Eye (tissue), 1 donor: Measurements from ENCODE around the gene NKAIN4.
"Not testable (repeated sequence)": the region's sequence is repeated elsewhere in the genome, so short reads cannot be mapped to it uniquely, and the experiment has no call there.

Experiments used
- DNase-seq: peaks from one replicate; pipeline ENCODE4 v3.0.0-alpha.2; 2015

Gene NKAIN4

GRCh38 chr20:63235399-63235983 is 18.8 kb downstream of the NKAIN4 start, which contains the start of gene BIRC7:
Gene BIRC7 (plus strand): TSS chr20:63235905. CDS start chr20:63236097, 192 bp downstream.
- DNase-seq: peak; percentile 69

- DNase-seq: no peak
These were observed 19.4 kb downstream of the NKAIN4 start for GRCh38 chr20:63234693-63235398.

DNA sequence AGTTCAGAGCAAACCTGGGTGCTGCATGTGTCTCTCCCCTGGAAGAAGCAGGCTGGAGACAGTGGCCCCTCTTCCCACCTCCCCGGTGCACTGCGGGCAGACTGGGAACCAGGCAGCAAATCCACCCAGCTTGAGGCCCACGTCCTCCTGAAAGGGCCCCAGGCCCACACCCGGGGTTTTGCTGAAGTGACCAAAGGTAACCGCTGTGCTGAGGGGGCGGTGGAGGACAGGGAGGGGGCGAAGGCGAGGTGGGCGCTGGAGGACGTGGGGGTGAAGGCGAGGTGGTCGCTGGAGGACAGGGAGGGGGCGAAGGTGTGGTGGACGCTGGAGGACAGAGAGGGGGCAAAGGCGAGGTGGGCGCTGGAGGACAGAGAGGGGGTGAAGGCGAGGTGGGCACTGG is 20.3 kb downstream of the NKAIN4 start:
- DNase-seq: no peak

GRCh38 chr20:63233061-63233344 is 21.3 kb downstream of the NKAIN4 start:
- DNase-seq: no peak

- no peak for DNase-seq
These were observed 21.8 kb downstream of the NKAIN4 start for GRCh38 chr20:63232235-63233060.

GRCh38 chr20:63230800-63231268 is 23.4 kb downstream of the NKAIN4 start:
- peak; percentile 91 for DNase-seq

DNA sequence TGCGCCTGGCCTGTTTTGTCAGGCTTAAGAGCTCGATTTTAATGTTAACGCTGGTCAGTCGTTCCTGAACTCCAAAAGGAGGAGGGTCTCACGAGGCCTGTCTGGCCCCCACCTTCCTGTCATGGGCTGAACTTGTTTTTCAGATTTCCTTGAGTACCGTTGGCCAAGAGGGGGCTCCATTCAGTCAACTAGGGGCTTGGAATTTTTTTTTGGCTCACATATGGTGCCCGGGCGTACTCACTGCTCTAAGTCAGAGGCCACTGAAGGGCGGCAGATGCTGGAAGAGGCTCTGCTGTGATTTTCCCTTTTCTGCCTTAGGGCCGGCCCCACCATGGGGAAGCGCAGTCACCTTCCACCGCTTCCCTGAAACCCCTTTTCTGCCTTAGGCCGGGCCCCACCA is 25.5 kb downstream of the NKAIN4 start:
- DNase-seq: no peak

DNA sequence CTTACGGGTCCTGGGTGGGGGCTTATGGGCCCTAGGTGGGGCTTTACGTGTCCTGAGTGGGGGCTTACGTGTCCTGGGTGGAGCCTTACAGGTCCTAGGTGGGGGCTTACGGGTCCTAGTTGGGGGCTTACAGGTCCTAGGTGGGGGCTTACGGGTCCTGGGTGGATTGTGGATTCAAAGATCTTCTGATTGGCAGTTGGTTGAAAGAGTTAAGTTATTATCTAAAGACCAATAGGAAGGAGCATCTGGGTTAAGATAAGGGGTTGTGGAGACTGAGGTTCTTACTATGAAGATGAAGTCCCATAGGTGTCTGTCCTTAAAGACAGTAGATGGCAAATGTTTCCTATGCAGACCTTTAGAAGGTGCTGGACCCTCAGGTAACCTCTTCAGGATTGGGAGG is 27.0 kb downstream of the NKAIN4 start:
- no peak for DNase-seq

GRCh38 chr20:63226042-63226943 is 28.0 kb downstream of the NKAIN4 start:
- no peak for DNase-seq

GRCh38 chr20:63225082-63225454 is 29.2 kb downstream of the NKAIN4 start:
- DNase-seq: no peak

DNA sequence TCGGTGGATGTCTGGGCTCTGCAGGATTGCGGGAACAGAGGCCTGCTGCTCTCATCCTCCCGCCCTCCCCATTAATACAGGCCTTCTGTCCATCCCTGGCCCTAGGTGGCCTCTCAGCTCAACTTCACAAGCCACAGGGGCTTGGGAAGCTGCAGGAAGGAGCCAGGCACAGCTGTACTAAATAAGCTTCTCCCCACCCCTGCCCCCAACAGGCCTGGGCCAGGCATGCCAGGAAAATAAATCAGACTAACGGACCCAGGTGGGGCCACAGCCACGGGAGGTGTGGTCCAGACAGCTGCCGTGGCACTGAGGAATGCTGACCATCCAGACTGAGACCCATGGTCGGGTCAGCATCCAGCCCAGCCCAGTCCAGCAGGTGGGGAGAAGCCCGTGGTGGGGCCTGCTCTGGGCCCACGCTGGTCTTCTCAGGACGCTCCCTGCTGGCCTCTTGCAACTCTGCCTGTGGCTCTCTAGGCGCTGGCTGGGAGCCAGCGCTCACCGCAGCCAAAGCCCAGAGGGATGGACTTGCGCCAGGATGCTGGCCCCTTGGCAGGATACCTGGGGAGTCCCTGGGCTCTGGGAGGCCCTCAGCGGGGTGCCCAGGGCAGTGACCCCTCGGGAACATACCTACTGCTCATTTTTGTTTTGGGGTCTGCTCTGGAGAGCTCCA is 29.7 kb downstream of the NKAIN4 start:
- peak; percentile 58 for DNase-seq

- DNase-seq: no peak
These were observed 30.4 kb downstream of the NKAIN4 start for GRCh38 chr20:63223826-63224207.

DNA sequence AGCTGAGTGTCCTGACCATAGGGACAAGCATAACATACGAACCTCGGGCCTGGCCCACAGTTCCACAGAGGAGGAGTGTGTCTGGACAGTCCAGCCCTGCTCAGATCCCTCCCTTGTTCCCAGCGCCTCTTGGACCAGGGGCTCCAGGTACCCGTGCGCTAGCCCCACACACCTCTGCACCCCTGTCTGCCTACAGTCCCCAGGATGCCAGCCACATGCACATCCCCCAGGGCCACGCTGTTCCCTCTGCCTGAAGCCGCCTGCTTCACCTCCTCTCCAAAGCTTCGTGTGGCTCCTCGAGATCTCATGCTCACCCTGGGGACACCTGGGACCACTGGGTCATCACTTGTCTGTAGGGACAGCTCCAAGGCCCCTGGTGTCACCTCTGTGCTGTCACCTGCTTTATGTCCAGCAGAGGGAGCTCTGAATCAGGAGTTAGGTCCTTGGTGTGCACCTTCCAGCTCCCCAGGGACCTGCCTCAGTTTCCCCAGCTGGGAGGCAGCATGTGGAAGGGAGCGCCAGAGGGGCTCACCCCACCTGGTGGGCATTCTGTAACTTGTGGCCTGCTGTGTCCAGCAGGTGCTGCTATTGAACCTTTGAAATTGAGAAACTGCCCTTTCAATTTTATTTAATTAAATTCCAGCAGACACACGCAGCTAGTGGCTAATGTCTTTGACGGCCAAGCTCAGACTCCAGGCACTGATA is 31.0 kb downstream of the NKAIN4 start:
- DNase-seq: peak; percentile 70

DNA sequence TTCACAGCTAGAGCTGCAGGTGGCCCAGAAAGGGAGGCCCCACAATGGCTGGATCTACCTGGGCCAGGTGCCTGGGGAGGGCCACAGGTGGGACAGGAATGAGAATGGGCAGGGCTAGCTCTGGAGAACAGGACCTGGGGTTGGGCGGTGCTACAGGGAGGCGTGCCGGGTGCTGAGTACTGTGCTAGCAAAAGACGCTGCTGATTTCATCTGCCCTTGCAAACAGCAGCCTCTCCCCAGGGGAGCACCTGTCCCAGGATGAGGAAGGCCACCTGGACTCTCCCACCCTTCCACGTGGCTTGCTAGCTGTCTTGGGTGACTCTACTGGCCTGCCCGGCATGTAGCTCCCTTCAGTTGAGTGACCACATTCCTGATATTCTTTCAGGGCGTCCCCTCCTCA is 31.7 kb downstream of the NKAIN4 start:
- no peak for DNase-seq

DNA sequence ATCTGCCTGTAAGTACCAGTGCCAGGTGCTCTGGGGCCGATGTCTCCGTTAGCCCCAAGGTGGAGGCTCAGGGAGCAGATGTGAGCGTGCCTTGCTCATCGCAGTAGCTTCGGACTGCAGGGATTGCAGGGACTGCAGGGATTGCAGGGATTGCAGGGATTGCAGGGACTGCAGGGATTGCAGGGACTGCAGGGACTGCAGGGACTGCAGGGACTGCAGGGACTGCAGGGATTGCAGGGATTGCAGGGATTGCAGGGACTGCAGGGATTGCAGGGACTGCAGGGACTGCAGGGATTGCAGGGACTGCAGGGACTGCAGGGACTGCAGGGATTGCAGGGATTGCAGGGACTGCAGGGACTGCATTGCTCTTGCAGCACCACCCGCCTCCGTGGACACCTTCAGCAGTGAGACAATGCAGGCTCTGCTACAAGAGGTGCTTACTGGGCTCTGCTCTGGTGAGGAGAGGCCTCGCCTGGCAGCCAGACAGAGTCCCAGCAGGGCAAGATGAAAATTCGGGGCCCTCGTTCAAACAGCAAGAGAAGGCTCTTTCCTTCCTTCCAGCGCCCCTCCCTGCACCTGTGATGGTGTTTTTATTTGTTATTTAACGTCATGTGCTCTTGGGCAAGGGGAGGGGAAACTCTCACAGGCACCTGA is 32.7 kb downstream of the NKAIN4 start:
- DNase-seq: not testable (repeated sequence)

DNA sequence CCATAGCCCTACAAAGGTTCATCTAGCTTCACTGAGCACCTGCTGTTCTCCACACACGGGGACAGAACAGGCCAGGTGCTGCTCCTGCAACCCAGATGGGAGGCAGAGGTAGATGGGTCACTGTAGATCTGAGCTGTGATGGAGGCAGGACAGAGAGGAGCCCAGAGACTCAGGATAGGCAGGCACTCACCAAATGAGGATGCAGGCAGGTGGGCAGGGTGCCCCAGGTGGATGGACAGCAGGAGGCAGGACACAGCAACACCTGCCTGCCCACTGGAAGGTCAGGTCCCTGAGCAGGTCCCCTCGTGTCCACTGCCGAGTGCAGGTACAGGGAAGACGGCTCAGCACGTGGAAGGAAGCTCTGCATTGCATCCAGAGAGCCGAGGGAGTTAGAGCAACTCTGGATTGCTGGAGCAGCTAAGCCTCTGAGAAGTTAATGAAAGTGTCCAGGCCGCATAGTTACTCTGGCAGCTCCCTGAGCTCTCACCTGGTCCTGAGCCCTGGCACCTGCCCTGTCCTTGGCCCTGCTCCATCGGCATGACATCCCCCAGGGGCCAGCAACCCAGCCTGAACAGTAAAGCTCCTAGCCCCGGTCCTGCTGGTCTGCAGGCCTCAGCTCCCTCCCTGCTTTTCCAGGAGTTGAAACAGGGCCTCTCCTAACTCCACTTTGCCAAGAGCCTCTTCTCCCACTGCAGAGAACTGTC is 33.4 kb downstream of the NKAIN4 start:
- DNase-seq: no peak

GRCh38 chr20:63219866-63220521 is 34.3 kb downstream of the NKAIN4 start:
- DNase-seq: no peak

DNA sequence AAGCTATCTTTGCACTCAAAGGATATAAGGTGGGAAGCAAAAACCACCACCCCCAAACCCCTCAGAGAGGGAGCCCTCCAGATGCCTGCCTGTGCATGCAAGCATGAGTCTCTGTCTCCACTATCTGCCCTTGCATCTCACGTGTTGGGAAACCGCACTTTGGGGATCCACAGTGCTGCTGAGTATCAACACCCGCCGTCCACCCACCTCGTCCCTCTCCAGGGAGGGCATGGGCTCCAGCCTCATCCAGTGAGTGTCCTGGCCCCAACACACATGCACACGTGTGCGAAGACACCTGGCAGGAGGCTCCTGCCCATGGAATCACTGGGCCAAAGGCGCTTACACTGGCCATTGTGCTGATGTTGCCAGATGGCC is 34.8 kb downstream of the NKAIN4 start:
- no peak for DNase-seq

DNA sequence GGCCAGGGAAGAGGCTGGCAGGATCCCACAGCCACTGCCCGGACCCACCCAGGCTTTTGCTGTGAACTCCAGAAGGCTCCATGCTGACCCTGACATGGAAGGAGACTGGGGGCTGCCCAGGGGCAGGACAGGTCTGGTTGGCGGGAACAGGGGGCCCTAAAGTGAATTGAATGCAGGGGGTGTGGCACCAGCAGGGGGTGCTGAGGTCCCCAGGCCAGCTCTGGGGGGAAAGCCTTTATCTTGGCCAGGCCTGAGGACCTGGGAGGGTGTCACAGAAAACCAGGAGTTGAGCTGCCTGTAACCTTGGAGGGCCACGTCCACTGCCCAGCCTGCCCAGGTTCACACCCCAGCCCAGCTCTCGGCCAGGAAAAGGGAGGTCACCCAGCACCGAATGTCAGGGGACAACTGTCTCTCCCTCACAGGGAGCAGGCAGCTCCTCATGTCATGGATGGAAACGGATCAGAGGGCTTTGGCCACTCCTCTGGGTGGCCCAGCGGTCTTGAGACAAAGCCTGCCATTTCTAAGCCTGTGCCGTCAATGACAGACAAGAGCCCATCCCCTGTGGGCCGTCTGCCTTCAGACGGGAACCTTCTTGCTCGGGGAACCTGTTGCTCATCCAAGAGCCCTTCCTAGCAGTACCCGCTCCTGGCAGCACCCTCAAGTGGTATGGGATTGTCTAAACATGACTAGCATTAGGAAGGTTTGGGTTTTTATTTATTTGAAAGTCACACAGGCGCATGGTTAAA is 35.4 kb downstream of the NKAIN4 start:
- DNase-seq: no peak
